ENCODE results near the gene CIAPIN1. TPM values are rescaled to one million over a fixed set of nuclear protein-coding genes. Genes with fewer than 3 reads are reported as not detected.
"Not testable (repeated sequence)": the region's sequence is repeated elsewhere in the genome, so short reads cannot be mapped to it uniquely, and the experiment has no call there.

Gene CIAPIN1
- total and polyA plus RNA-seq, 8 donors: 48.6 to 87.7 (median 74.6) TPM

- H3K4me1 ChIP-seq: peaks cover 11 to 30% of the 10 kb centered on the region in 2 donors
- intact Hi-C loops (cut with DNase I): loop anchor here in 1 of 2 donors (5.0 kb wide), 1 partner anchor 55 kb away; no protein-coding TSS in a partner anchor
These were observed 15.2 kb upstream of the CIAPIN1 start, which contains the start of gene POLR2C for GRCh38 chr16:57462209-57462977. Gene POLR2C, plus strand, starts transcription at chr16:57462679. Its CDS starts 46 bp downstream, at chr16:57462725.

GRCh38 chr16:57452021-57452420 is 4.8 kb upstream of the CIAPIN1 start:
- intact Hi-C loops (cut with DNase I): no loop called here
- Histone ChIP-seq H3K9me3 (no peaks in the 10 kb centered on the region), H3K4me1 (peaks cover 11 to 12% of the 10 kb centered on the region in 2 donors), H3K27ac (no peak overlapping the region), H3K27me3 (no peaks in the 10 kb centered on the region), H3K36me3 (peaks cover 0 to 53% of the 10 kb centered on the region in 2 donors), H3K4me3 (no peak overlapping the region)
- ATAC-seq: no peak
- TF ChIP-seq CTCF (IDR thresholded peaks at IDR 0.05): no peak
- no peak for DNase-seq

More at GRCh38 chr16:57462209-57462977, 15.2 kb upstream of the CIAPIN1 start, which contains the start of gene POLR2C:
- ATAC-seq: peak; percentile 94
- Histone ChIP-seq H3K36me3 (peaks cover 0 to 68% of the 10 kb centered on the region in 2 donors), H3K27me3 (no peaks in the 10 kb centered on the region), H3K27ac (peak within 1 kb of the TSS; percentile 71 to 86), H3K9me3 (no peaks in the 10 kb centered on the region), H3K4me3 (peak within 1 kb of the TSS; percentile 94 to 96)
- DNase-seq: peak; percentile 77 to 98 (median 90)
- peak; percentile 93 to 99 for TF ChIP-seq CTCF (IDR thresholded peaks at IDR 0.05)

GRCh38 chr16:57446531-57447185 is 527 bp downstream of the CIAPIN1 start:
- Histone ChIP-seq H3K36me3 (peaks cover 0 to 6% of the 10 kb centered on the region in 2 donors), H3K9me3 (no peaks in the 10 kb centered on the region), H3K4me3 (peak overlapping the region; percentile 89 to 97), H3K4me1 (peaks cover 17 to 21% of the 10 kb centered on the region in 2 donors), H3K27ac (peak overlapping the region; percentile 78 to 89), H3K27me3 (no peaks in the 10 kb centered on the region)
- DNase-seq (peak in 3 of 4 donors; percentile 6 to 46 (median 20)), ATAC-seq (peak; percentile 46)
- intact Hi-C loops (cut with DNase I): no loop called here
- no peak for TF ChIP-seq CTCF (IDR thresholded peaks at IDR 0.05)

- H3K9me3 ChIP-seq: peaks cover 0 to 7% of the 10 kb centered on the region in 2 donors
- DNase-seq (no peak), ATAC-seq (no peak)
- peaks cover 0 to 13% of the 10 kb centered on the region in 2 donors for H3K36me3 ChIP-seq
- peaks cover 17 to 21% of the 10 kb centered on the region in 2 donors for H3K4me1 ChIP-seq
- no peaks in the 10 kb centered on the region for H3K27me3 ChIP-seq
- intact Hi-C loops (cut with DNase I): no loop called here
- no peak for TF ChIP-seq CTCF (IDR thresholded peaks at IDR 0.05)
- no peak overlapping the region for H3K27ac ChIP-seq
- no peak overlapping the region for H3K4me3 ChIP-seq
These were observed 1.7 kb downstream of the CIAPIN1 start for GRCh38 chr16:57445510-57445909.

GRCh38 chr16:57444711-57445110 is 2.5 kb downstream of the CIAPIN1 start:
- intact Hi-C loops (cut with DNase I): no loop called here
- no peak for TF ChIP-seq CTCF (IDR thresholded peaks at IDR 0.05)
- Histone ChIP-seq H3K4me3 (no peak overlapping the region), H3K9me3 (peaks cover 0 to 15% of the 10 kb centered on the region in 2 donors), H3K36me3 (peaks cover 0 to 21% of the 10 kb centered on the region in 2 donors), H3K4me1 (peaks cover 17 to 21% of the 10 kb centered on the region in 2 donors), H3K27me3 (no peaks in the 10 kb centered on the region), H3K27ac (no peak overlapping the region)
- ATAC-seq: no peak
- DNase-seq: no peak

- H3K4me1 ChIP-seq; DNase-seq; H3K27ac ChIP-seq; intact Hi-C loops (cut with DNase I); ATAC-seq; H3K4me3 ChIP-seq; H3K27me3 ChIP-seq: not testable (repeated sequence)
- Histone ChIP-seq H3K9me3 (peaks cover 0 to 20% of the 10 kb centered on the region in 2 donors), H3K36me3 (peaks cover 0 to 59% of the 10 kb centered on the region in 2 donors)
These were observed 6.6 kb downstream of the CIAPIN1 start for GRCh38 chr16:57440551-57440950.

GRCh38 chr16:57439947-57440346 is 7.2 kb downstream of the CIAPIN1 start:
- intact Hi-C loops (cut with DNase I); H3K27me3 ChIP-seq; H3K27ac ChIP-seq; H3K4me3 ChIP-seq; H3K4me1 ChIP-seq; DNase-seq; ATAC-seq: not testable (repeated sequence)
- Histone ChIP-seq H3K36me3 (peaks cover 0 to 65% of the 10 kb centered on the region in 2 donors), H3K9me3 (peaks cover 0 to 20% of the 10 kb centered on the region in 2 donors)

Measured in left lung (tissue), 10 donors.